ENCODE results near the gene DHRSX.

DNA sequence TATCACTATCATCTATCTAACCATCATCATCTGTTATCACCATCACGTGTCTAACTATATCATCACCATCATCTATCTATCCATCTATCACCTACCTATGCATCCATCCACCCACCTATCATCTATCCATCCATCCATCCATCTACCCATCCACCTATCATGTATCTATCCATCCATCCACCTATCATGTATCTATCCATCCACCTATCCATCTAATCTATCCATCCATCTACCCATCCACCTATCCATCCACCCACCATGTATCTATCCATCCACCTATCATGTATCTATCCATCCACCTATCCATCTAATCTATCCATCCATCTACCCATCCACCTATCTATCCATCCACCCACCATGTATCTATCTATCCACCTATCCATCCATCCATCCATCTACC lies 316.7 kb downstream of the DHRSX start:
- TF ChIP-seq ZNF841 (CRISPR knock-in tag; IDR thresholded peaks at IDR 0.05; ENCODE audit: borderline replicate concordance) (no peak), TP53 (CRISPR knock-in tag; conservative IDR thresholded peaks at IDR 0.05) (no peak), KAT2B (IDR thresholded peaks at IDR 0.05; ENCODE audit: borderline replicate concordance, low read depth, low read length) (no peak)

Data from HepG2 (cell line).